Measurements from ENCODE around the gene AFAP1. TPM values are rescaled to one million over a fixed set of nuclear protein-coding genes. Genes with fewer than 3 reads are reported as not detected.

The AFAP1 gene
- total RNA-seq, 4 donors from 2014 or later: 8.2 to 55.0 (median 28.9) TPM

GRCh38 chr4:7762376-7763030 lies 177.2 kb downstream of the AFAP1 start:
- Histone ChIP-seq H3K27ac (no peak overlapping the region), H3K9me3 (no peaks in the 10 kb centered on the region), H3K4me3 (no peak overlapping the region), H3K36me3 (no peaks in the 10 kb centered on the region), H3K27me3 (no peaks in the 10 kb centered on the region), H3K4me1 (peaks cover 0 to 5% of the 10 kb centered on the region in 2 donors)
- TF ChIP-seq POLR2A (IDR thresholded peaks at IDR 0.05): no peak
- no peak for TF ChIP-seq CTCF (IDR thresholded peaks at IDR 0.05)
- no peak for DNase-seq
- intact Hi-C loops (cut with DNase I; ENCODE audit: low total_unique reads): no loop called here

GRCh38 chr4:7761720-7762119 lies 177.9 kb downstream of the AFAP1 start:
- Histone ChIP-seq H3K36me3 (no peaks in the 10 kb centered on the region), H3K4me3 (no peak overlapping the region), H3K9me3 (no peaks in the 10 kb centered on the region), H3K4me1 (peaks cover 0 to 5% of the 10 kb centered on the region in 2 donors), H3K27me3 (no peaks in the 10 kb centered on the region), H3K27ac (no peak overlapping the region)
- intact Hi-C loops (cut with DNase I; ENCODE audit: low total_unique reads): no loop called here
- DNase-seq: peak; percentile 67 to 69
- TF ChIP-seq CTCF (IDR thresholded peaks at IDR 0.05): peak; percentile 58 to 78 (median 66)
- no peak for TF ChIP-seq POLR2A (IDR thresholded peaks at IDR 0.05)

- no peak for DNase-seq
- no peaks in the 10 kb centered on the region for H3K36me3 ChIP-seq
- no peaks in the 10 kb centered on the region for H3K9me3 ChIP-seq
- no peak overlapping the region for H3K27ac ChIP-seq
- TF ChIP-seq CTCF (IDR thresholded peaks at IDR 0.05): no peak
- TF ChIP-seq POLR2A (IDR thresholded peaks at IDR 0.05): no peak
- H3K27me3 ChIP-seq: no peaks in the 10 kb centered on the region
- intact Hi-C loops (cut with DNase I; ENCODE audit: low total_unique reads): no loop called here
- H3K4me1 ChIP-seq: peaks cover 0 to 5% of the 10 kb centered on the region in 2 donors
- no peak overlapping the region for H3K4me3 ChIP-seq
These were observed 178.3 kb downstream of the AFAP1 start for GRCh38 chr4:7761312-7761711.

- intact Hi-C loops (cut with DNase I; ENCODE audit: low total_unique reads): no loop called here
- no peak overlapping the region for H3K4me3 ChIP-seq
- no peak overlapping the region for H3K27ac ChIP-seq
- TF ChIP-seq CTCF (IDR thresholded peaks at IDR 0.05): no peak
- TF ChIP-seq POLR2A (IDR thresholded peaks at IDR 0.05): no peak
- no peaks in the 10 kb centered on the region for H3K36me3 ChIP-seq
- no peaks in the 10 kb centered on the region for H3K9me3 ChIP-seq
- no peaks in the 10 kb centered on the region for H3K27me3 ChIP-seq
- DNase-seq: no peak
- H3K4me1 ChIP-seq: peaks cover 0 to 5% of the 10 kb centered on the region in 2 donors
These were observed 179.0 kb downstream of the AFAP1 start for GRCh38 chr4:7760706-7761105.

- DNase-seq: no peak
- TF ChIP-seq CTCF (IDR thresholded peaks at IDR 0.05) (no peak), POLR2A (IDR thresholded peaks at IDR 0.05) (no peak)
- H3K27ac ChIP-seq: no peak overlapping the region
- intact Hi-C loops (cut with DNase I; ENCODE audit: low total_unique reads): no loop called here
- H3K27me3 ChIP-seq: no peaks in the 10 kb centered on the region
- no peaks in the 10 kb centered on the region for H3K9me3 ChIP-seq
- H3K4me1 ChIP-seq: peaks cover 0 to 5% of the 10 kb centered on the region in 2 donors
- H3K4me3 ChIP-seq: no peak overlapping the region
- H3K36me3 ChIP-seq: no peaks in the 10 kb centered on the region
These were observed 179.4 kb downstream of the AFAP1 start for GRCh38 chr4:7760228-7760627.

All from uterus (tissue), 4 donors.